GM03348 (cell line): Measurements from ENCODE around the gene CPLX4.
A peak's percentile ranks its signal among the peaks of the same experiment; 100 is the strongest.

Experiments used
- DNase-seq: peaks from one replicate; pipeline ENCODE4 v3.0.0; 2012; ENCODE audit warnings: low spot score

Gene CPLX4

GRCh38 chr18:59318460-59319050 is at the start of gene CPLX4:
Gene CPLX4 (minus strand): TSS chr18:59318649. CDS start chr18:59318462, 187 bp downstream.
- no peak for DNase-seq

- no peak for DNase-seq
Measured at GRCh38 chr18:59360381-59360780, 41.9 kb upstream of the CPLX4 start.

GRCh38 chr18:59359576-59359952 is 41.1 kb upstream of the CPLX4 start:
- no peak for DNase-seq

- peak; percentile 100 for DNase-seq
Measured at GRCh38 chr18:59358712-59359575, 40.5 kb upstream of the CPLX4 start, which contains the start of gene LMAN1. Gene LMAN1 (minus strand): TSS chr18:59359265. CDS start chr18:59359244, 21 bp downstream.

- DNase-seq: peak; percentile 33
Measured at GRCh38 chr18:59358414-59358711, 39.9 kb upstream of the CPLX4 start.

GRCh38 chr18:59357928-59358327 is 39.5 kb upstream of the CPLX4 start:
- DNase-seq: peak; percentile 38

- no peak for DNase-seq
Measured at GRCh38 chr18:59354731-59355130, 36.3 kb upstream of the CPLX4 start.

- no peak for DNase-seq
Measured at GRCh38 chr18:59353079-59353680, 34.7 kb upstream of the CPLX4 start.

- no peak for DNase-seq
Measured at GRCh38 chr18:59352250-59352855, 33.9 kb upstream of the CPLX4 start.

- no peak for DNase-seq
Measured at GRCh38 chr18:59345556-59345955, 27.1 kb upstream of the CPLX4 start.

GRCh38 chr18:59344996-59345395 is 26.5 kb upstream of the CPLX4 start:
- no peak for DNase-seq

- no peak for DNase-seq
Measured at GRCh38 chr18:59343926-59344325, 25.5 kb upstream of the CPLX4 start.

- DNase-seq: no peak
Measured at GRCh38 chr18:59340817-59341216, 22.4 kb upstream of the CPLX4 start.

GRCh38 chr18:59340312-59340711 is 21.9 kb upstream of the CPLX4 start:
- DNase-seq: no peak

- DNase-seq: no peak
Measured at GRCh38 chr18:59332986-59333385, 14.5 kb upstream of the CPLX4 start.

- no peak for DNase-seq
Measured at GRCh38 chr18:59328683-59329082, 10.2 kb upstream of the CPLX4 start.

- no peak for DNase-seq
Measured at GRCh38 chr18:59325965-59326364, 7.5 kb upstream of the CPLX4 start.

- DNase-seq: no peak
Measured at GRCh38 chr18:59324623-59324971, 6.1 kb upstream of the CPLX4 start.

GRCh38 chr18:59323931-59324622 is 5.6 kb upstream of the CPLX4 start:
- DNase-seq: no peak

GRCh38 chr18:59311631-59312030 is 6.8 kb downstream of the CPLX4 start:
- DNase-seq: no peak

- DNase-seq: no peak
Measured at GRCh38 chr18:59308938-59309260, 9.6 kb downstream of the CPLX4 start.

GRCh38 chr18:59308248-59308937 is 10.1 kb downstream of the CPLX4 start:
- peak; percentile 93 for DNase-seq
